ENCODE results near the gene MTMR8.

DNA sequence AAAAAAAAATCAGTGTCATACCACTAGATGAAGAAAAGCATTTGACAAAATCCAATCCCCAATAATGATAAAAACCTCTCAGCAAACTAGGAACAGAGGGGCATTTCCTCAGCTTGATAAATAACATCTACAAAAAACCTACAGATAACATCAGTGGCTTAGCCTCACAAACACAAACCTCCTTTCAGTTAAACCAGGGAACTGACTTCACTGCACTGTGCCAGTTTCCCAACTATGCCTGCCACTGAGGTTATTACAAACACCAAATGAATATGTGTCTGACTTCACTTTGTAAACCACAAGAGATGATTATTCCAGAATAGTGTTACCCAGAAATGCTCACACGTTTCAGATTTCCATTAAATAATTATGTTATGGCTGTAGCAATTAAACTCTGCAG lies 15.3 kb downstream of the MTMR8 start:
- TF ChIP-seq CTCF (IDR thresholded peaks at IDR 0.05) = no peak
- no peak for TF ChIP-seq CHD4 (IDR thresholded peaks at IDR 0.05; ENCODE audit: borderline replicate concordance)
- no peak for TF ChIP-seq CEBPB (IDR thresholded peaks at IDR 0.05)
- no peak for TF ChIP-seq PBX3 (IDR thresholded peaks at IDR 0.05)
- TF ChIP-seq RARB (CRISPR knock-in tag; IDR thresholded peaks at IDR 0.05) = no peak
- no peak for TF ChIP-seq POLR2A (IDR thresholded peaks at IDR 0.05; ENCODE audit: low read length)
- TF ChIP-seq CHD2 (IDR thresholded peaks at IDR 0.05; ENCODE audit: low read length, partially characterized antibody) = no peak
- TF ChIP-seq ESRRA (IDR thresholded peaks at IDR 0.05; ENCODE audit: borderline replicate concordance, low read length) = no peak

Measured in A549 (cell line).